Posterior cingulate gyrus (tissue), 11 donors: ENCODE measurements around the gene FAM181A.

Source experiments
- DNase-seq, 10 donors: peaks; one replicate each; pipeline versions ENCODE4 v3.0.0 to v3.0.0-alpha.2; 2020 to 2021; ENCODE audit warnings: mixed read lengths in 3 of 10
- intact Hi-C: fragments of 100-400 bp; cut with DNase I; formaldehyde crosslinking; loops from one replicate; pipeline ENCODE4 v1.15.1; 2023

Gene FAM181A

GRCh38 chr14:93972618-93973205, 45.6 kb downstream of the FAM181A start:
- DNase-seq = peak in 3 of 10 donors; percentile 57 to 78 (median 63)
- intact Hi-C loops = no loop called here

DNA sequence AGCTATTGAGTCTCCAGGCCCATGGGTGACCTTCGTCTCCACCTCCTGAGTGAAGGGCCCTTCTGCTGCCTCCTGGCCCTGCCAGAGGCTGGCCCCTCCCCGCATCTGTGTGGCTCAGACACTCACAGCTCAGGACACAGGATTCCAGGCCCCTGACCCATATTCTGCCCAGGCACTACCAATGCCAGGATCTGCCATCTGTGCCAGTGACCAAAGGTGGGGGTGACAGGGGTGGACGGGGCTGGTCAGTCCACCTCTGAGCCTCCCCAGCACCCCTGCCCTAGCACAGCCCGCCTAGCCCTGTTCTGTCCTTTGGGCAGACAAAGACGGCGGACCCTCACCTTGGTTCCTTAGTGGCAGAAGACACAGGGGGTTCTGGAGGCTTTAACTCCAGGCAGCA, 46.5 kb downstream of the FAM181A start:
- peak in 3 of 10 donors; percentile 50 to 74 (median 71) for DNase-seq
- intact Hi-C loops = no loop called here

DNA sequence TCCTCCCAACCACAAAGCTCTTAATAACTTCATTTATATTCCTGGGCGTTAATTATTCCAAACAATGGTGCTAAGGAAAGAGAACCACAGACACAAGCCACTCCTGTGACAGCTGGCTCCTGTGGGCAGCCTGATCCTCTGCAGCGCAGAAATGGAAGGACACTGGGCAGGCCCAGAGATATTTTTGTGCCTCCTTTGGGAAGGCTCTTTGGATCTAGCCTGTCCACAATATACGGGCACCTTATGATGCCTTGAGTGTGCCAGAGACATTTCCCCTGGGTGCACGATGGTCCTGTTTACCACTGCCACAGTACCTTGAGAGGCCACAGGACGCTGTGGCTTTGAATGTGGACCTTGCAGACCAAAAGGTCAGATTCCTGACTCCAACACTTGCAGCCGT, 47.2 kb downstream of the FAM181A start:
- intact Hi-C loops = no loop called here
- DNase-seq = peak in 3 of 10 donors; percentile 10 to 77 (median 50)

GRCh38 chr14:93974833-93975232, 47.7 kb downstream of the FAM181A start:
- DNase-seq = peak in 4 of 10 donors; percentile 48 to 86 (median 72)
- intact Hi-C loops = no loop called here

DNA sequence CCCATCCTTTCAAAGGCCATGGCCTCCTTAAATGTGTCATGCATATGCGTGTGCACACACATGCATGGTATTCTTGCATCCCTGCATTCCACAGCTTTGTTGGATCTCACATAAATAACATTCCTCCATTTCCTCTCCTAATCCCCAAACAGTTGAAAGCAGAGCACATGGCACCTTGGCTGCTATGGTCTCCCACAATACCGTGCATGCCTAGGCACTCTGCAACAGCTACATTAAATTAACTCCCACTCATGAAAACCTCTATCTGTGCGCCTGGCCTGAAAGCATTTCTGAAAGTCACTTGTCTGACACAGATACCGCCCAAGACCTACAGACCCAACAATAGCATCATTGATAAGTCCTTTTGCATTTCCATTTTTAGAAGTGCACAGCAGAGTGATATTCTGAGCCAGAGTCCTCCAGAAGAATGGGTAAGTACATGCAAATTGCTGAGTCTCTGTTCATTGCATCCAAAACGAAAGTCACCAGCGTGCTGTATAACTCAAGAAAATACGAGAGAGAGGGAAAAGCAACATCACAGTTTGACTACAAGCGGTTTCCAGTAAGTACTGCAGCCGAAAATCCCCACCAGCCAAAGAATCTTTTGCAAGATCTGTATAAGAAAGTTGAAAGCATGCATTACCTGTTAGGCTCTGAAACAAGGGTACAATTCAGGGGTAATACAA, 48.8 kb downstream of the FAM181A start:
- DNase-seq = peak in 3 of 10 donors; percentile 24 to 60 (median 49)
- intact Hi-C loops = no loop called here

DNA sequence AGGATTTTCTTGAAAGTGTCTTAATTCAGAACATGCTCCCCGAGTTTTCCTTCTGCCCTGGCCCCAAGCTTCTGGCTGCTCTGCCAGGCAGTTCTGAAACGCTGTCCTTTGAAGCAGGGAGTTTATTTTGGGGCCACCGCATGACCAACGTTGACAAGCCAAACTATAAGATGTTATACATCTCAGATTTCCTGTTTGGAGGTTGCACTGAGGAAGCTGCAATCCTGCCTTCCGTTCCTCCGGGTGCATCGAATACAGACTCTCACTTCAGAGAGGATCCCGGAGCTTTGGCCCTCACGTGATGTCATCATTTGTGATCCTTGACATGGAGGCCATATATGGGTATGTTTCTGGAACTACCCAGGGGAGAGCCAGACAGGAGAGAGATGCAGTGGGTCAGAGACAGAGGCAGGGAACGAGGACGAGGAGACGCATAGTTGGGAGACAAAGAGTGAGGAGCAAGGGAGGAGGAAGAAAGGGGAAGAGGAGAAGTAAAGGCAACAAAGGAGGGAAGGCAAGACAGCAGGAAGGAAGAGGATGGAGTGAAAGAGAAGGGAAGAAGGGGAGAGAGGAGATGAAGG, 49.4 kb downstream of the FAM181A start, which contains the start of gene ASB2:
Gene ASB2, minus strand, starts transcription at position 94 of the 581 bp plus-strand sequence. CDS start 12,031 bp downstream, outside the sequence.
- peak in 5 of 10 donors; percentile 26 to 86 (median 49) for DNase-seq
- intact Hi-C loops = no loop called here

- DNase-seq = peak in 2 of 10 donors; percentile 12 to 18
- intact Hi-C loops = no loop called here
These were observed 50.0 kb downstream of the FAM181A start for GRCh38 chr14:93977171-93977570.

- DNase-seq = peak in 3 of 10 donors; percentile 55 to 80 (median 62)
- intact Hi-C loops = no loop called here
These were observed 50.8 kb downstream of the FAM181A start for GRCh38 chr14:93977790-93978581.

DNA sequence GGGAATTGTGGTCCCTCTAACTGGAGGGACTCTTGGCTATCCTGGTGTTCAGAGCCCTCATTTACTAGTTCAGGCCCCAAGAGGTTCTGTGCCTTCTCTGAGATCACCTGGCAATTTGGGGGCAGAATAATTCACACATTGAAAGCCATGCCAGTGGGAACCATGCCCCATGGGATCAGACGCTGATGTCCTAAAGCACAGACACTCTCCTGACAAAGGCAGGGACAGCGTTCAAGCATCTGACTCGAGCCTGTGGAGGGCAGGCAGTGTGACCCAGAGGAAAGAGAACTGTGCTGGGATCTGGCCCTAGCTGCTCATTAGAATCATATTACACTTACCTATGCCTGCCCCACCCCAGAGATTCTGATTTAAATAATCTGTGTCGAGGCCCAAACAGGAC, 51.6 kb downstream of the FAM181A start:
- intact Hi-C loops = no loop called here
- peak in 2 of 10 donors; percentile 2 to 42 for DNase-seq
